WERI-Rb-1 (cell line): ENCODE results near the gene NUDCD3.

ENCODE experiments used
- DNase-seq: peaks from one replicate; pipeline ENCODE4 v3.0.0-alpha.2; 2020
- H3K27ac ChIP-seq: fragments of 250-450 bp; sonication (Bioruptor Pico); 2 replicates; pipeline ENCODE4 v1.5.1; 2020; ENCODE audit warnings: mild to moderate bottlenecking, moderate library complexity
- H3K27me3 ChIP-seq: fragments of 250-450 bp; sonication (Bioruptor Pico); 2 replicates; pipeline ENCODE4 v1.5.1; 2021; ENCODE audit warnings: mild to moderate bottlenecking, low read depth, moderate library complexity; ENCODE audit not compliant: insufficient read depth, severe bottlenecking
- H3K36me3 ChIP-seq: fragments of 250-450 bp; sonication (Bioruptor Pico); 2 replicates; pipeline ENCODE4 v1.5.1; 2020; ENCODE audit warnings: mild to moderate bottlenecking, moderate library complexity
- H3K4me3 ChIP-seq: 2 replicates; pipeline ENCODE4 v1.5.1; 2011; ENCODE audit warnings: low read depth, mild to moderate bottlenecking, control low read depth, low read length
- H3K9me3 ChIP-seq: fragments of 250-450 bp; sonication (Bioruptor Pico); 2 replicates; pipeline ENCODE4 v1.5.1; 2021; ENCODE audit warnings: mild to moderate bottlenecking, moderate library complexity; ENCODE audit not compliant: severe bottlenecking
- TF ChIP-seq, protein P1 (sequence below): IDR thresholded peaks from 2 replicates; pipeline ENCODE4 v1.5.1; 2011; ENCODE audit warnings: low read depth, mild to moderate bottlenecking, control low read depth, inconsistent platforms, low read length

The NUDCD3 gene

DNA sequence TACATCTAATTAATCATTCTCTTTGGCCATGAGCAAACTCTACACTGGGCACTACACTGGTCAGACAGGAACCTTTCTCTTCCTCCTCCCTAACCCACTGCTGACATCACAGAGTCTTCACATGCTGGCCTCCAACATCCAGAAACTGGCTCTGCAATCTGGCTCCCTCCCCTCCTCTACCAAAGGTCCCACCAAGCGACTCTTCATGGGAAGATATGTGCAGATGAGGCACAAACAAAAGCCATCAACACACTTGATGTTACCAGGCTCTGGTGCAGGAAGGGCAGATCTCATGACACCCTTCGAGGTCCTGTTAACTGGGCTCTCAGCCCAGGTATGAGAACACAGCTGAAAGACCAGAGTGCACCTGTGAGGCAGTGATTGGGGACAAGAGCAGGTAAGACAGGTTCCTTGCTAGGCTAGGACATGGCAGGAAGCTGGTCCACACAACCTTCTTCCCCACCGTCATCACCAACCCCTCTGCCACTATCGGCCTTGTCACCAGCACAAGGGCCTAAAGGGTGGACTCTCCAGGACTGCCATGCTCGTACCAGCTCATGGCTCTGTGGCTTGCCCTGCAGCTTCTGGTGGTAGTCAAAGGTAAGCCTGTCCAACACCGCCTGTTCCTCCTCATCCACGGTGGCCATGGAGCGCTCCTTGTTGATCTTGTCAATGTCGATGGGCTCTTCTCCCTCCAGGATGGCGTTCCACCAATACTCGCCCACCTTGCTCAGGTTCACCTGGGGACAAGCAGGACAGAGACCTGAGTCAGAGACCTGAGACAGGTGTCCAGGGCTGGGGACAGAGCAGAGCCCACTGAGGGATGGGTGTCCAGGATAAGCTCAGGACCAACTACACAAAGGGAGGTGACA, 98.5 kb downstream of the NUDCD3 start:
- Histone ChIP-seq H3K27ac (no peak overlapping the region), H3K9me3 (no peaks in the 10 kb centered on the region), H3K27me3 (no peaks in the 10 kb centered on the region), H3K36me3 (peaks cover 34% of the 10 kb centered on the region), H3K4me3 (no peak overlapping the region)
- no peak for DNase-seq
- TF ChIP-seq, protein P1, sequence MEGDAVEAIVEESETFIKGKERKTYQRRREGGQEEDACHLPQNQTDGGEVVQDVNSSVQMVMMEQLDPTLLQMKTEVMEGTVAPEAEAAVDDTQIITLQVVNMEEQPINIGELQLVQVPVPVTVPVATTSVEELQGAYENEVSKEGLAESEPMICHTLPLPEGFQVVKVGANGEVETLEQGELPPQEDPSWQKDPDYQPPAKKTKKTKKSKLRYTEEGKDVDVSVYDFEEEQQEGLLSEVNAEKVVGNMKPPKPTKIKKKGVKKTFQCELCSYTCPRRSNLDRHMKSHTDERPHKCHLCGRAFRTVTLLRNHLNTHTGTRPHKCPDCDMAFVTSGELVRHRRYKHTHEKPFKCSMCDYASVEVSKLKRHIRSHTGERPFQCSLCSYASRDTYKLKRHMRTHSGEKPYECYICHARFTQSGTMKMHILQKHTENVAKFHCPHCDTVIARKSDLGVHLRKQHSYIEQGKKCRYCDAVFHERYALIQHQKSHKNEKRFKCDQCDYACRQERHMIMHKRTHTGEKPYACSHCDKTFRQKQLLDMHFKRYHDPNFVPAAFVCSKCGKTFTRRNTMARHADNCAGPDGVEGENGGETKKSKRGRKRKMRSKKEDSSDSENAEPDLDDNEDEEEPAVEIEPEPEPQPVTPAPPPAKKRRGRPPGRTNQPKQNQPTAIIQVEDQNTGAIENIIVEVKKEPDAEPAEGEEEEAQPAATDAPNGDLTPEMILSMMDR = no peak

DNA sequence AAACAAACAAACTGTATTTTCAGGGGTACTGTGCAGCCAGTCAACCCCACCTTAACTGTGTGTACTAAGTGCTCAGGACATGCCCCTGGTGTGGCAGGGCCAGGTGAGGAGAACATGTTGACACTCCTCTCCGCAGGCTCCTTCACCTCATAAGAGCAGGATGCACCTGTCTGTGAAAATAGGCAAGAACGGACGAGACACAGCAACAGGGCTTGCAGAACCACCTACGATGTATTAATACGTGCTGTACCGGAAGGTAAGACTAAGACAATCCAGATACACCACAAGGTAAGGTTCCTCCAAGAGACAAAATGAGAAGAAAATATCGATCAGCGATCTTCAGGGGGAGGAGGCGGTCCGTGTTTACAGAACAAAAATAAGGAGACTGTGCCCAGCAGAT, 99.3 kb downstream of the NUDCD3 start:
- H3K4me3 ChIP-seq = no peak overlapping the region
- DNase-seq = no peak
- TF ChIP-seq, protein P1 = no peak
- H3K27ac ChIP-seq = no peak overlapping the region
- H3K27me3 ChIP-seq = no peaks in the 10 kb centered on the region
- H3K9me3 ChIP-seq = no peaks in the 10 kb centered on the region
- H3K36me3 ChIP-seq = peaks cover 38% of the 10 kb centered on the region

DNA sequence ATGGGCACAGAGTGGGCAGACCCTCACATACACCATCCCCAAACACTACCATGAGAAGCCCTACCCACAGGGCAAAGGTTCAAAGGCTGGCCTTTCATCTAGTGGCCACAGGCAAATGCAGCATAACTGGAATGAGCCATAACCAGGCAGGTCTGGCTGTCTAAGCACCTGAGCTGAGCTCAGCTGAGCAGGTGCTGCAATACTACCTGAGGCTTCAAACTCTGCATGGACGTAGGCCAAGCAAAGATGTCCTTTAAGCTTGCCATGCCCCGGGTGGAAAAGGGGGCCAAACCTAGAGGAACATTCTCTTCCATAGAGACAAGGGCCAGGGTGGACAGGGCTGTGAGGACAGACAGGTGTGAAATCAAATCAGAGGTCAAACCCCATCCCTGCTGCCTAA, 99.8 kb downstream of the NUDCD3 start:
- no peaks in the 10 kb centered on the region for H3K9me3 ChIP-seq
- peaks cover 39% of the 10 kb centered on the region for H3K36me3 ChIP-seq
- no peak overlapping the region for H3K27ac ChIP-seq
- H3K4me3 ChIP-seq = no peak overlapping the region
- TF ChIP-seq, protein P1 = no peak
- H3K27me3 ChIP-seq = no peaks in the 10 kb centered on the region
- no peak for DNase-seq

DNA sequence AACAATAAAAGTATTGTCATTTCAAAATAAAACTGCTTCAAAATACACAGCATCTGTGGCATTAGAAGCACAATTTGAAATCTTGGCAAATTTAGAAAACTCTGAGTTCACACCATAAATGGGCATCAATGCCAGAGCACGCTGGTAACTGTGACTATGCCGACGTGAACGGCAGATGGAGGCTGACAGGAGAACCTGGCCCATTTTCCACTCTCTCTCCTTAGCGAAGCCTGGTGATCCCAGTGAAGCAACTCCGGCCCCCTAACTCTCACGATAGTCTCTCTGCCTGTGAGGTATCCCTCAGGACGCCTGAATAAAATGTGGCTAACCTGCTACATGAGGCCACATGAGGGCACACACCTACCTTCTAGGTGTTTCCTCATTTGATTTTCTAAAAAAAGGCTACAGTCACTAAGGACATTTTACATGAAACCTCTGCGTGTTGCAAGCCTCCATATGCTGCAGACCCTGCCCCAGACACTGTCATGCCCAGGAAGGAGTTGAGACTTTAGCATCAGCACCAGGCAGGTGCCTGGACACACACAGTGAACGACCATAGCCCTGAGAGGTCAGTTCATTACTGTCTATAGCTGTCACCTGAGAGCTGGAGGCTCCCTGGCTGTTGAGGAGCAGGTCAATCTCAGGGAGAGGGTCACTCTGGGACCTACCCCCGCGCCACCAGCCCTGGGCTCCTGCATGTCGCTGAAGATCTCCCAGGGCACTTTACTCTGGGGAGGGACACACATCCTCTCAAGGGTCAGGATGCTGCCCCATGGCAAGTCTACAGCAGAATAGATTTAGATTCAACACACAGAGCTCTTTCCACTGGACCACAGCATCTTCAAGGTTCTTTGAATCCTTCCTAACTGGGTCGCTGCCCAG, 102.1 kb downstream of the NUDCD3 start:
- DNase-seq = no peak
- TF ChIP-seq, protein P1 = no peak
- no peaks in the 10 kb centered on the region for H3K9me3 ChIP-seq
- H3K27me3 ChIP-seq = no peaks in the 10 kb centered on the region
- peaks cover 47% of the 10 kb centered on the region for H3K36me3 ChIP-seq
- H3K4me3 ChIP-seq = no peak overlapping the region
- no peak overlapping the region for H3K27ac ChIP-seq

GRCh38 chr7:44387389-44387788, 103.1 kb downstream of the NUDCD3 start:
- no peaks in the 10 kb centered on the region for H3K27me3 ChIP-seq
- H3K27ac ChIP-seq = no peak overlapping the region
- no peak for DNase-seq
- H3K9me3 ChIP-seq = no peaks in the 10 kb centered on the region
- no peak overlapping the region for H3K4me3 ChIP-seq
- peaks cover 47% of the 10 kb centered on the region for H3K36me3 ChIP-seq
- TF ChIP-seq, protein P1 = no peak
